ENCODE data around the gene C1GALT1. TPM values are rescaled to one million over a fixed set of nuclear protein-coding genes. Genes with fewer than 3 reads are reported as not detected.
"Not testable (repeated sequence)": the region's sequence is repeated elsewhere in the genome, so short reads cannot be mapped to it uniquely, and the experiment has no call there.

Gene C1GALT1
- total RNA-seq, 1 experiment from 2014 or later: 15.6 TPM

GRCh38 chr7:7136466-7137381, 45.6 kb upstream of the C1GALT1 start:
- CTCF ChIA-PET: no interaction called here
- H3K36me3 ChIP-seq (ENCODE audit: insufficient read depth, low read length, poor library complexity, severe bottlenecking): no peaks in the 10 kb centered on the region
- no peaks in the 10 kb centered on the region for H3K4me1 ChIP-seq (ENCODE audit: insufficient read depth, low read length, poor library complexity, severe bottlenecking)
- intact Hi-C loops (cut with micrococcal nuclease; ENCODE audit: unreplicated experiment): no loop called here
- no peaks in the 10 kb centered on the region for H3K9me3 ChIP-seq (ENCODE audit: low read depth, low read length, poor library complexity, severe bottlenecking)
- no peaks in the 10 kb centered on the region for H3K27me3 ChIP-seq (replicated peaks; ENCODE audit: insufficient read depth, low read depth, low read length, poor library complexity)
- H3K4me3 ChIP-seq (ENCODE audit: low read depth, low read length, poor library complexity, severe bottlenecking): no peak overlapping the region
- POLR2A ChIA-PET (ENCODE audit: low non-redundant PET): no interaction called here
- H3K27ac ChIP-seq (ENCODE audit: low read depth, low read length, poor library complexity, severe bottlenecking): no peak overlapping the region
- DNase-seq (ENCODE audit: low spot score): no peak
- TF ChIP-seq CTCF (conservative IDR thresholded peaks at IDR 0.05; ENCODE audit: low read depth, low read length) (no peak), EZH2 (IDR thresholded peaks at IDR 0.05; ENCODE audit: borderline replicate concordance, low read depth, low read length, poor library complexity, severe bottlenecking) (no peak)
- BruUV-seq (replicated peaks): no TSS peak

GRCh38 chr7:7138897-7139296, 43.4 kb upstream of the C1GALT1 start:
- CTCF ChIA-PET: no interaction called here

GRCh38 chr7:7143404-7143803, 38.9 kb upstream of the C1GALT1 start:
- H3K9me3 ChIP-seq (ENCODE audit: low read depth, low read length, poor library complexity, severe bottlenecking); intact Hi-C loops (cut with micrococcal nuclease; ENCODE audit: unreplicated experiment); DNase-seq (ENCODE audit: low spot score); H3K27ac ChIP-seq (ENCODE audit: low read depth, low read length, poor library complexity, severe bottlenecking); H3K4me1 ChIP-seq (ENCODE audit: insufficient read depth, low read length, poor library complexity, severe bottlenecking); H3K4me3 ChIP-seq (ENCODE audit: low read depth, low read length, poor library complexity, severe bottlenecking); BruUV-seq (replicated peaks); H3K27me3 ChIP-seq (replicated peaks; ENCODE audit: insufficient read depth, low read depth, low read length, poor library complexity); POLR2A ChIA-PET (ENCODE audit: low non-redundant PET); H3K36me3 ChIP-seq (ENCODE audit: insufficient read depth, low read length, poor library complexity, severe bottlenecking): not testable (repeated sequence)
- CTCF ChIA-PET: interaction anchor here (0.7 kb wide), 1 partner anchor 15 kb away, joined by 12 read pairs; no protein-coding TSS in a partner anchor

More at GRCh38 chr7:7138897-7139296, 43.4 kb upstream of the C1GALT1 start:
- H3K9me3 ChIP-seq (ENCODE audit: low read depth, low read length, poor library complexity, severe bottlenecking): no peaks in the 10 kb centered on the region
- no TSS peak for BruUV-seq (replicated peaks)
- TF ChIP-seq EZH2 (IDR thresholded peaks at IDR 0.05; ENCODE audit: borderline replicate concordance, low read depth, low read length, poor library complexity, severe bottlenecking) (no peak), CTCF (conservative IDR thresholded peaks at IDR 0.05; ENCODE audit: low read depth, low read length) (no peak)
- no peak for DNase-seq (ENCODE audit: low spot score)
- no peak overlapping the region for H3K27ac ChIP-seq (ENCODE audit: low read depth, low read length, poor library complexity, severe bottlenecking)
- H3K27me3 ChIP-seq (replicated peaks; ENCODE audit: insufficient read depth, low read depth, low read length, poor library complexity): no peaks in the 10 kb centered on the region
- H3K4me1 ChIP-seq (ENCODE audit: insufficient read depth, low read length, poor library complexity, severe bottlenecking): no peaks in the 10 kb centered on the region
- no peaks in the 10 kb centered on the region for H3K36me3 ChIP-seq (ENCODE audit: insufficient read depth, low read length, poor library complexity, severe bottlenecking)
- POLR2A ChIA-PET (ENCODE audit: low non-redundant PET): no interaction called here
- intact Hi-C loops (cut with micrococcal nuclease; ENCODE audit: unreplicated experiment): no loop called here
- H3K4me3 ChIP-seq (ENCODE audit: low read depth, low read length, poor library complexity, severe bottlenecking): no peak overlapping the region

GRCh38 chr7:7145151-7145550, 37.2 kb upstream of the C1GALT1 start:
- H3K27ac ChIP-seq (ENCODE audit: low read depth, low read length, poor library complexity, severe bottlenecking); DNase-seq (ENCODE audit: low spot score); CTCF ChIA-PET; H3K9me3 ChIP-seq (ENCODE audit: low read depth, low read length, poor library complexity, severe bottlenecking); H3K36me3 ChIP-seq (ENCODE audit: insufficient read depth, low read length, poor library complexity, severe bottlenecking); H3K27me3 ChIP-seq (replicated peaks; ENCODE audit: insufficient read depth, low read depth, low read length, poor library complexity); BruUV-seq (replicated peaks); H3K4me3 ChIP-seq (ENCODE audit: low read depth, low read length, poor library complexity, severe bottlenecking); intact Hi-C loops (cut with micrococcal nuclease; ENCODE audit: unreplicated experiment); POLR2A ChIA-PET (ENCODE audit: low non-redundant PET); H3K4me1 ChIP-seq (ENCODE audit: insufficient read depth, low read length, poor library complexity, severe bottlenecking): not testable (repeated sequence)
